SK-N-MC (cell line): ENCODE results near the gene ASTN2.

Source experiments
- EZH2 ChIP-seq: fragments of 200-600 bp; sonication (generic); IDR thresholded peaks from one replicate; pipeline ENCODE4 v1.6.1; 2017; ENCODE audit warnings: antibody characterized with exemption
- FOXP2 ChIP-seq: optimal IDR thresholded peaks from 2 replicates; pipeline ENCODE3; 2011; ENCODE audit warnings: mild to moderate bottlenecking, moderate library complexity; ENCODE audit not compliant: insufficient read depth; ENCODE audit errors: extremely low read length, control extremely low read depth

DNA sequence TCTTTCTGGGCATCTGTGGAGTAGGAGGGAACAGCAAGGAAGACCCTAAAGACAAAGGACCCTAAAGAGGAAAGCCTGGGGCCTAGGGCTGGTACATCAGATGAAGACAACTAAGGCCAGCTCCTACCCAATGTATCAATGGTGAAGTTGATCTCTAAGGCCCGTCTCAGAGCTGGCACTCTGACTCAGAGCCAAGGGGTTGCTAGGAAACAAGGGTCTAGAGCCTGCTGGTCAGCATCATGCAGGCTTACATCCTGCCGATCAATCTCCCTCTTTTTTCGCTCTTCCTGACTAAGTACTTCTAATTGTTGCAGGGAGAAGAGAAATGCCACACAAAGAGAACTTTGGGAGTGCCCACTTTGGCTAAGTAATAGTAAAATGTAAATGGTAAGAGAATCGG, 701.6 kb downstream of the ASTN2 start:
- TF ChIP-seq EZH2 (no peak), FOXP2 (no peak)
